PC-3 (cell line): ENCODE measurements around the gene SYNGR2. TPM values are rescaled to one million over a fixed set of nuclear protein-coding genes. Genes with fewer than 3 reads are reported as not detected.

Experiments
- ATAC-seq: fragments of 200-7000 bp; cut with Tn5 transposase; 2 replicates; pipeline ENCODE4 v1.9.1; 2020; ENCODE audit warnings: mild to moderate bottlenecking, moderate library complexity
- BruUV-seq: library from RNA; stranded (reverse); fragments of 400-500 nt; replicated peaks from 2 replicates; lab custom pipeline; 2021; lab: Mats Ljungman, UMichigan
- CTCF ChIA-PET: fragments of 300-600 bp; sonication (Branson Sonifier 250); formaldehyde crosslinking; loops from one replicate; lab custom pipeline; 2022; ENCODE audit warnings: antibody characterized with exemption; lab: Charles Lee
- POLR2A ChIA-PET: fragments of 300-600 bp; sonication (Branson Sonifier 250); formaldehyde crosslinking; loops from one replicate; lab custom pipeline; 2022; ENCODE audit warnings: antibody characterized with exemption; ENCODE audit not compliant: unreplicated experiment; lab: Charles Lee
- DNase-seq: peaks from one replicate; pipeline ENCODE4 v3.0.0-alpha.2; 2015
- H2AFZ ChIP-seq: fragments of 300-600 bp; sonication (generic); 2 replicates; pipeline ENCODE4 v1.6.0; 2016; ENCODE audit warnings: antibody characterized with exemption, low read length
- H3F3A ChIP-seq: fragments of 300-600 bp; sonication (generic); one replicate; pipeline ENCODE4 v1.6.0; 2017; ENCODE audit warnings: antibody characterized with exemption, low read length, control low read depth, mild to moderate bottlenecking; ENCODE audit not compliant: unreplicated experiment
- H3K27ac ChIP-seq: fragments of 300-600 bp; sonication (generic); 2 replicates; pipeline ENCODE4 v1.5.1; 2016; ENCODE audit warnings: mild to moderate bottlenecking, low read length
- H3K27me3 ChIP-seq: fragments of 300-600 bp; sonication (generic); 2 replicates; pipeline ENCODE4 v1.6.1; 2016; ENCODE audit warnings: low read length, mixed read lengths
- H3K36me3 ChIP-seq: fragments of 300-600 bp; sonication (generic); 2 replicates; pipeline ENCODE4 v1.6.1; 2016; ENCODE audit warnings: low read depth, mixed run types, low read length, mixed read lengths
- H3K4me1 ChIP-seq: fragments of 300-600 bp; sonication (generic); 2 replicates; pipeline ENCODE4 v1.5.1; 2016; ENCODE audit warnings: low read length; ENCODE audit not compliant: insufficient read depth
- H3K4me2 ChIP-seq: fragments of 300-600 bp; sonication (generic); 2 replicates; pipeline ENCODE4 v1.6.0; 2016; ENCODE audit warnings: low read length
- H3K4me3 ChIP-seq: fragments of 300-600 bp; sonication (generic); 2 replicates; pipeline ENCODE4 v1.5.1; 2016; ENCODE audit warnings: mild to moderate bottlenecking, low read length, mixed read lengths
- H3K79me2 ChIP-seq: fragments of 300-600 bp; sonication (generic); 2 replicates; pipeline ENCODE4 v1.6.1; 2017; ENCODE audit warnings: low read length, mixed read lengths
- H3K9ac ChIP-seq: fragments of 300-600 bp; sonication (generic); 2 replicates; pipeline ENCODE4 v1.6.0; 2016; ENCODE audit warnings: mild to moderate bottlenecking, low read length
- H3K9me2 ChIP-seq: fragments of 300-600 bp; sonication (generic); replicated peaks from 2 replicates; pipeline ENCODE4 v1.6.1; 2016; ENCODE audit warnings: mixed run types, low read length, mixed read lengths
- H3K9me3 ChIP-seq: fragments of 300-600 bp; sonication (generic); 2 replicates; pipeline ENCODE4 v1.6.1; 2016; ENCODE audit warnings: low read length, mixed read lengths
- H4K20me1 ChIP-seq: fragments of 300-600 bp; sonication (generic); 2 replicates; pipeline ENCODE4 v1.6.1; 2016; ENCODE audit warnings: low read length, mixed read lengths
- EZH2 ChIP-seq: fragments of 300-600 bp; sonication (generic); IDR thresholded peaks from one replicate; pipeline ENCODE4 v1.6.1; 2017; ENCODE audit warnings: antibody characterized with exemption, mild to moderate bottlenecking, low read length; ENCODE audit not compliant: unreplicated experiment
- EZH2phosphoT487 ChIP-seq: fragments of 300-600 bp; sonication (generic); IDR thresholded peaks from 2 replicates; pipeline ENCODE4 v1.6.1; 2018; ENCODE audit warnings: mild to moderate bottlenecking, antibody characterized with exemption, low read length, borderline replicate concordance
- intact Hi-C: fragments of 100-400 bp; cut with micrococcal nuclease; formaldehyde crosslinking; loops from 2 replicates; pipeline ENCODE4 v1.9.0; 2023
- total RNA-seq: library from RNA; depleted of rRNA; stranded (reverse); fragments of >200 nt; gene quantifications from 2 replicates; pipeline ENCODE4 v1.2.3, GENCODE V29; 2014
- TF ChIP-seq, protein P1 (sequence below): fragments of 300-600 bp; sonication (generic); conservative IDR thresholded peaks from 2 replicates; pipeline ENCODE4 v1.5.1; 2017; ENCODE audit warnings: antibody characterized with exemption, low read depth, mild to moderate bottlenecking, low read length

Gene SYNGR2
- total RNA-seq, 1 experiment from 2014 or later, result 213 TPM

- peak; percentile 8; the same call in 1 of the 2 replicates for ATAC-seq
- Histone ChIP-seq H3K9me3 (no peaks in the 10 kb centered on the region), H3K27ac (no peak overlapping the region), H2AFZ (no peak overlapping the region), H3K9me2 (no peaks in the 10 kb centered on the region), H3K4me1 (peaks cover 20% of the 10 kb centered on the region), H4K20me1 (peaks cover 19% of the 10 kb centered on the region), H3K9ac (no peak overlapping the region), H3K79me2 (peaks cover 33% of the 10 kb centered on the region), H3K4me2 (no peak overlapping the region), H3K4me3 (no peak overlapping the region), H3K27me3 (no peaks in the 10 kb centered on the region), H3F3A (peaks cover 23% of the 10 kb centered on the region), H3K36me3 (peaks cover 31% of the 10 kb centered on the region; the same call in 1 of the 2 replicates)
- ChIA-PET POLR2A (interaction anchor here (0.6 kb wide), 1 partner anchor 15 kb away, joined by 3 read pairs; the partner anchor contains the start of genes AFMID and TK1), CTCF (no interaction called here)
- TF ChIP-seq EZH2phosphoT487 (no peak), EZH2 (no peak)
- TF ChIP-seq, protein P1, sequence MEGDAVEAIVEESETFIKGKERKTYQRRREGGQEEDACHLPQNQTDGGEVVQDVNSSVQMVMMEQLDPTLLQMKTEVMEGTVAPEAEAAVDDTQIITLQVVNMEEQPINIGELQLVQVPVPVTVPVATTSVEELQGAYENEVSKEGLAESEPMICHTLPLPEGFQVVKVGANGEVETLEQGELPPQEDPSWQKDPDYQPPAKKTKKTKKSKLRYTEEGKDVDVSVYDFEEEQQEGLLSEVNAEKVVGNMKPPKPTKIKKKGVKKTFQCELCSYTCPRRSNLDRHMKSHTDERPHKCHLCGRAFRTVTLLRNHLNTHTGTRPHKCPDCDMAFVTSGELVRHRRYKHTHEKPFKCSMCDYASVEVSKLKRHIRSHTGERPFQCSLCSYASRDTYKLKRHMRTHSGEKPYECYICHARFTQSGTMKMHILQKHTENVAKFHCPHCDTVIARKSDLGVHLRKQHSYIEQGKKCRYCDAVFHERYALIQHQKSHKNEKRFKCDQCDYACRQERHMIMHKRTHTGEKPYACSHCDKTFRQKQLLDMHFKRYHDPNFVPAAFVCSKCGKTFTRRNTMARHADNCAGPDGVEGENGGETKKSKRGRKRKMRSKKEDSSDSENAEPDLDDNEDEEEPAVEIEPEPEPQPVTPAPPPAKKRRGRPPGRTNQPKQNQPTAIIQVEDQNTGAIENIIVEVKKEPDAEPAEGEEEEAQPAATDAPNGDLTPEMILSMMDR, result no peak
- BruUV-seq, result no TSS peak
- DNase-seq, result no peak
- intact Hi-C loops, result no loop called here
These were observed 4.1 kb downstream of the SYNGR2 start for GRCh38 chr17:78172249-78173051.

- BruUV-seq, result no TSS peak
- Histone ChIP-seq H3K4me3 (no peak overlapping the region), H3K36me3 (peaks cover 31% of the 10 kb centered on the region), H3K27me3 (no peaks in the 10 kb centered on the region), H3F3A (peaks cover 23% of the 10 kb centered on the region), H3K79me2 (peaks cover 30% of the 10 kb centered on the region), H4K20me1 (peaks cover 19% of the 10 kb centered on the region), H2AFZ (no peak overlapping the region), H3K9me3 (no peaks in the 10 kb centered on the region), H3K27ac (no peak overlapping the region), H3K4me2 (no peak overlapping the region), H3K9ac (no peak overlapping the region), H3K4me1 (peaks cover 17% of the 10 kb centered on the region), H3K9me2 (no peaks in the 10 kb centered on the region)
- DNase-seq (no peak), ATAC-seq (no peak)
- intact Hi-C loops, result no loop called here
- POLR2A ChIA-PET, result no interaction called here
- TF ChIP-seq, protein P1, result no peak
- no peak for TF ChIP-seq EZH2phosphoT487
- TF ChIP-seq EZH2, result no peak
- CTCF ChIA-PET, result no interaction called here
These were observed 4.8 kb downstream of the SYNGR2 start for GRCh38 chr17:78173097-78173715.
